ENCODE data around the gene TMEM79. TPM values are rescaled to one million over a fixed set of nuclear protein-coding genes. Genes with fewer than 3 reads are reported as not detected.

TMEM79 gene
- total RNA-seq, 1 donor from 2014 or later: 8.6 TPM

- Mint-ChIP-seq H3K9me3 (no peaks in the 10 kb centered on the region), H3K36me3 (ENCODE audit: low read depth) (peaks cover 26% of the 10 kb centered on the region), H3K27ac (no peak overlapping the region), H3K27me3 (no peaks in the 10 kb centered on the region), H3K4me3 (no peak overlapping the region), H3K4me1 (peaks cover 20% of the 10 kb centered on the region)
- intact Hi-C loops (cut with micrococcal nuclease): no loop called here
- DNase-seq: no peak
Observed at GRCh38 chr1:156249593-156249992, 34.5 kb upstream of the TMEM79 start.

GRCh38 chr1:156251527-156251926 is 32.6 kb upstream of the TMEM79 start:
- Mint-ChIP-seq H3K27ac (no peak overlapping the region), H3K4me1 (peaks cover 6% of the 10 kb centered on the region), H3K36me3 (ENCODE audit: low read depth) (peaks cover 33% of the 10 kb centered on the region), H3K9me3 (no peaks in the 10 kb centered on the region), H3K4me3 (no peak overlapping the region), H3K27me3 (no peaks in the 10 kb centered on the region)
- no peak for DNase-seq
- intact Hi-C loops (cut with micrococcal nuclease): no loop called here

- no peaks in the 10 kb centered on the region for H3K27me3 Mint-ChIP-seq
- no peak overlapping the region for H3K4me3 Mint-ChIP-seq
- H3K36me3 Mint-ChIP-seq (ENCODE audit: low read depth): peaks cover 46% of the 10 kb centered on the region
- peak overlapping the region; percentile 0 for H3K27ac Mint-ChIP-seq
- H3K9me3 Mint-ChIP-seq: no peaks in the 10 kb centered on the region
- H3K4me1 Mint-ChIP-seq: peaks cover 15% of the 10 kb centered on the region
- intact Hi-C loops (cut with micrococcal nuclease): no loop called here
- DNase-seq: no peak
Observed at GRCh38 chr1:156253634-156254033, 30.5 kb upstream of the TMEM79 start.

GRCh38 chr1:156257711-156258110 is 26.4 kb upstream of the TMEM79 start:
- peak overlapping the region; percentile 60 for H3K27ac Mint-ChIP-seq
- no peaks in the 10 kb centered on the region for H3K9me3 Mint-ChIP-seq
- no peaks in the 10 kb centered on the region for H3K27me3 Mint-ChIP-seq
- no peak for DNase-seq
- H3K4me1 Mint-ChIP-seq: peaks cover 11% of the 10 kb centered on the region
- H3K4me3 Mint-ChIP-seq: no peak overlapping the region
- intact Hi-C loops (cut with micrococcal nuclease): no loop called here
- peaks cover 60% of the 10 kb centered on the region for H3K36me3 Mint-ChIP-seq (ENCODE audit: low read depth)

DNA sequence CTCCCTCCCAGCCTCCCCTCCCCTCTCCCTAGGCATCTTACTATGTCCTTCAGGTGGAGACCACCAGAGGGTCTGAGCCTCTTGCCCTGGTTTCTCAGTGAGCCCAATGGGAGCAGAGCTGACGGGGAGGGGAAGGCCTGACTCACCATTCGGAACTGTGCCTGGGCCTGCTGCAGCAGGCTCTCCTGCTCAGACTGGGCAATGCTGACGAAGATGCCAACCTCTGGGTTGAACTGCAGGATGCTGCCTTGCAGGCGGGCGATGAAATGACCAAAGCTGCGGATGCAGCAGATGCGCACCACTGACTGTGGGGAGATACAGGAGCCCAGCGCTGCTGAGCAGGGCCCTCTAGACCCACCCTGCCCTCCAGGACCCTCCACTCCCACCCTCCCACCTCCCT is 25.3 kb upstream of the TMEM79 start:
- no peaks in the 10 kb centered on the region for H3K27me3 Mint-ChIP-seq
- no peak for DNase-seq
- H3K4me3 Mint-ChIP-seq: no peak overlapping the region
- H3K36me3 Mint-ChIP-seq (ENCODE audit: low read depth): peaks cover 61% of the 10 kb centered on the region
- intact Hi-C loops (cut with micrococcal nuclease): no loop called here
- H3K4me1 Mint-ChIP-seq: peaks cover 14% of the 10 kb centered on the region
- no peaks in the 10 kb centered on the region for H3K9me3 Mint-ChIP-seq
- no peak overlapping the region for H3K27ac Mint-ChIP-seq

DNA sequence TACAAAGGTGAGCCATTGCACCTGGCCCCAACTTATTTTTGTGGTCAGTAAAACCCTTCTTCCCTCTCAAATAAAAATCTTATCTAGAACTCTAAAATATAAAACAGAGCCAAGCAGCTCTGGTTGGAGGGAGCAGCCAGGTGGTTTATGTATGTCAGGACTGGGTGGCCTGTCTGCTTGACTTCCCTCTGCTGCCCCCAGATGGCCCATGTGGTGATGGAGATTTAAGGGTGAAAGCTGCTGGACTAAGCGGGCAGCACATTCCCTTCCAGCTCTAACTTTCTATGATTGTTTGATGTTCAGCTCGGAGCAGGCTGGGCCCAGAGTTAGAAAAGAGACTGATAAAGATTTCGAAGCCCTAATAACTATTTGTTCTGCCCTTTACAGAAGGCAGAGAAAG is 24.3 kb upstream of the TMEM79 start:
- DNase-seq: no peak
- Mint-ChIP-seq H3K27me3 (no peaks in the 10 kb centered on the region), H3K4me3 (no peak overlapping the region), H3K27ac (no peak overlapping the region), H3K9me3 (no peaks in the 10 kb centered on the region), H3K4me1 (peaks cover 14% of the 10 kb centered on the region), H3K36me3 (ENCODE audit: low read depth) (peaks cover 63% of the 10 kb centered on the region)
- intact Hi-C loops (cut with micrococcal nuclease): no loop called here

GRCh38 chr1:156260896-156261295 is 23.2 kb upstream of the TMEM79 start:
- no peaks in the 10 kb centered on the region for H3K27me3 Mint-ChIP-seq
- H3K36me3 Mint-ChIP-seq (ENCODE audit: low read depth): peaks cover 70% of the 10 kb centered on the region
- intact Hi-C loops (cut with micrococcal nuclease): no loop called here

DNA sequence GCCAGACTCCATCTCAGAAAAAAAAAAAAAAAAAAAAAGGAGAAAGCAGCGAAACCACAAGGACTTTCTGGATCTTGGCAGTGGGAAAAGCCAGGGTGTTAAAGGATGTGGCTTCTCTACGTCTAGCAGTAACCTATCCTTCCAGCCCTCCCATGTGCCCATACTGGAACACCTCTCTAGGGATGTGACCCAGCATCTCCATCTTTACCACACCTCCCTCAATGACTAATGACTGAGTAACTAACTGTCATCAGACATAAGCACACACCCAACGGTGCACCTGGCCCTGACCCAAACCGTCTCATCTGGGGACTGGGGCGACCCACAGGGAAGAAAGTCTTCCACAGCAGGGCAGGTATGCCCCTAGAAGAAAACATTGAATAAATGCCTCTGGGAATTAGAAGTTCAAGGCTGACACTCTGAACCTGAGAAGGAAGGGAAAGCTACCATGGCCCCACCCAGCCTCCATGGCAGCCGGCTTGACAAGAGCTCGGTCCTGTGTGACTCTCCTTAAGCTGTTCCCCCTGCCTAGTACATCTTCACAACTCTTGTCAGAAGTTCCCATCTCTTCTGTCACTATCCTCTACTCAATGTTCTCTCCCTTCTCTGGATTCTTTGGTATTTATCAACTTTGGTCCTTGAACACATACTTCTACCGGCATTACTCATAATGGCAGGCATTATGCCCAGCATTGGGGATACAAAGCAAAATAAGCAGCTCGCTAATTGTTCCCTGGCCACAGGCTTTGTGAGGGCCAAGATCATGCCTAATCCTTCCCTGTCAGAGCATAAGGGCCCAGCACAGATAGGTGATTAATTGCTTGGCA is 21.5 kb upstream of the TMEM79 start:
- Mint-ChIP-seq H3K27ac (no peak overlapping the region), H3K4me3 (no peak overlapping the region), H3K36me3 (ENCODE audit: low read depth) (peaks cover 72% of the 10 kb centered on the region), H3K27me3 (no peaks in the 10 kb centered on the region), H3K4me1 (peaks cover 11% of the 10 kb centered on the region), H3K9me3 (no peaks in the 10 kb centered on the region)
- intact Hi-C loops (cut with micrococcal nuclease): no loop called here
- no peak for DNase-seq

More at GRCh38 chr1:156260896-156261295, 23.2 kb upstream of the TMEM79 start:
- Mint-ChIP-seq H3K4me1 (peaks cover 16% of the 10 kb centered on the region), H3K4me3 (no peak overlapping the region), H3K9me3 (no peaks in the 10 kb centered on the region), H3K27ac (no peak overlapping the region)
- DNase-seq: no peak

DNA sequence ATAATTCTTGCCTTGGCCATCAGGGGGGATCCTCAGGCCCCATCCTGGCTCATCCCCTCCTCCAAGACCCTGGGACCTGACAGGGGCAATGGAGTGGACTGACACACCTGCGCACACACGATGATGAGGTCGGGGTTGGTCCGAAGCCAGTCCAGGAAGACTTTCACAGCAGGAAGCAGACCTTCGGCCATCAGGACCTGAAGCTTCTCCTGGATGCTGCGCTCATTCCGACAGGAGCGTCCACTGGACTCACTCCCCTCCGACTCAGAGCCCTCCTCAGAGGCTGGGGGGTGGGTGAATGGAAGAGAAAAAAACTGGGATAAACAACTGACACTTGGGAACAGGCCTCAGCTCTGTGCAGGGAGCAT is 20.9 kb upstream of the TMEM79 start:
- Mint-ChIP-seq H3K36me3 (ENCODE audit: low read depth) (peaks cover 74% of the 10 kb centered on the region), H3K9me3 (no peaks in the 10 kb centered on the region), H3K27ac (no peak overlapping the region), H3K4me3 (no peak overlapping the region), H3K4me1 (peaks cover 8% of the 10 kb centered on the region), H3K27me3 (no peaks in the 10 kb centered on the region)
- intact Hi-C loops (cut with micrococcal nuclease): no loop called here
- DNase-seq: no peak

GRCh38 chr1:156266051-156266450 is 18.1 kb upstream of the TMEM79 start:
- no peaks in the 10 kb centered on the region for H3K27me3 Mint-ChIP-seq
- intact Hi-C loops (cut with micrococcal nuclease): no loop called here
- peaks cover 67% of the 10 kb centered on the region for H3K36me3 Mint-ChIP-seq (ENCODE audit: low read depth)
- H3K4me3 Mint-ChIP-seq: no peak overlapping the region
- no peak overlapping the region for H3K27ac Mint-ChIP-seq
- DNase-seq: no peak
- no peaks in the 10 kb centered on the region for H3K9me3 Mint-ChIP-seq
- peaks cover 8% of the 10 kb centered on the region for H3K4me1 Mint-ChIP-seq

- no peak overlapping the region for H3K27ac Mint-ChIP-seq
Observed at GRCh38 chr1:156268336-156268735, 15.8 kb upstream of the TMEM79 start.

GRCh38 chr1:156270314-156270713 is 13.8 kb upstream of the TMEM79 start:
- no peak for DNase-seq
- Mint-ChIP-seq H3K36me3 (ENCODE audit: low read depth) (peaks cover 73% of the 10 kb centered on the region), H3K4me3 (no peak overlapping the region), H3K4me1 (peaks cover 1% of the 10 kb centered on the region), H3K27me3 (no peaks in the 10 kb centered on the region), H3K27ac (no peak overlapping the region), H3K9me3 (no peaks in the 10 kb centered on the region)
- intact Hi-C loops (cut with micrococcal nuclease): no loop called here

More at GRCh38 chr1:156268336-156268735, 15.8 kb upstream of the TMEM79 start:
- Mint-ChIP-seq H3K9me3 (no peaks in the 10 kb centered on the region), H3K36me3 (ENCODE audit: low read depth) (peaks cover 71% of the 10 kb centered on the region), H3K4me1 (peaks cover 4% of the 10 kb centered on the region), H3K4me3 (no peak overlapping the region), H3K27me3 (no peaks in the 10 kb centered on the region)
- DNase-seq: no peak
- intact Hi-C loops (cut with micrococcal nuclease): no loop called here

- H3K9me3 Mint-ChIP-seq: no peaks in the 10 kb centered on the region
- peaks cover 68% of the 10 kb centered on the region for H3K36me3 Mint-ChIP-seq (ENCODE audit: low read depth)
- intact Hi-C loops (cut with micrococcal nuclease): no loop called here
- no peak for DNase-seq
- no peaks in the 10 kb centered on the region for H3K27me3 Mint-ChIP-seq
- no peak overlapping the region for H3K27ac Mint-ChIP-seq
- no peak overlapping the region for H3K4me3 Mint-ChIP-seq
- peaks cover 15% of the 10 kb centered on the region for H3K4me1 Mint-ChIP-seq
Observed at GRCh38 chr1:156276532-156276931, 7.6 kb upstream of the TMEM79 start.

DNA sequence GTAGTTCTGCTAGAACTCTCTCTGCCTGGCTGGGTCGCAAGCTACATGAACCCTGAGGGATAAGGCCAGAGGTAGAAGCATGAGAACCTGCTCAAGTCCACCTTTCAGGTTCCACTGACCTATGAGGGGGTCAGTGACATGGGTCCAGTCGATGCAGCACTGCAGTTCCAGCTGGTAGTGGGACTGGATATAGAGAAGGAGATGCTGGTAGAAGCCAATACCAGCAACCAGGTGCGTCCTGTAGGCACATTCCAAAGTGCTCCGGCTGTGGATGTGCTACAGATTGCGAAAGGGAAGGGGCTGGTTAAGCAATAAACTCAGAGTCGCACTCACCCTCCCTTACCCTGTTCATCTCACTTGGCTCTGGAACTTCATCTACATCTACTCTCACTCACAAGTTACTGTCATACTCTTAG is 7.2 kb upstream of the TMEM79 start:
- Mint-ChIP-seq H3K27me3 (no peaks in the 10 kb centered on the region), H3K36me3 (ENCODE audit: low read depth) (peaks cover 64% of the 10 kb centered on the region), H3K9me3 (no peaks in the 10 kb centered on the region), H3K27ac (no peak overlapping the region), H3K4me1 (peaks cover 18% of the 10 kb centered on the region), H3K4me3 (no peak overlapping the region)
- no peak for DNase-seq
- intact Hi-C loops (cut with micrococcal nuclease): no loop called here

DNA sequence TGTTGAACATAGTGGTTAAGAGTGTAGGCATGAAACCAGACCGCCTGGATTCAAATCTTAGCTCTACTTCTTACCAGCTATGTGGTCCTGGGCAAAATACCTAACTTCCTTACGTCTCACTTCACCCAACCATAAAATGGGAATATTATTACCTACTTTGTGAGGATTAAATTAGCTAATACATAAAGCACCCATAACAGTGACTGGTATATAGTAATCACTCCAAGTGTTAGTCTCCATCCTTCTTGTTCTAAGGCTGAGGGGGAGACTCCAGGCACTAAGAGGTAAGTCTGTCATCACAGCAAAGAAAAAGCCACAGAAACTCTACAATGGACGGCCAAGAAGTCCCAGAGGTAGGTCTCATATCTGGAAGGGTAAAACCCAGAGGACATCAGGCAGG is 4.3 kb upstream of the TMEM79 start:
- intact Hi-C loops (cut with micrococcal nuclease): no loop called here
- Mint-ChIP-seq H3K36me3 (ENCODE audit: low read depth) (peaks cover 42% of the 10 kb centered on the region), H3K27ac (no peak overlapping the region)

More for the DNA sequence above, 4.3 kb upstream of the TMEM79 start:
- Mint-ChIP-seq H3K4me1 (peaks cover 38% of the 10 kb centered on the region), H3K4me3 (peak overlapping the region; percentile 25), H3K27me3 (no peaks in the 10 kb centered on the region), H3K9me3 (no peaks in the 10 kb centered on the region)
- DNase-seq: no peak
